ENCODE measurements around the gene ANO10.
"Not testable (repeated sequence)": the region's sequence is repeated elsewhere in the genome, so short reads cannot be mapped to it uniquely, and the experiment has no call there.

Gene ANO10

GRCh38 chr3:43465109-43465508 lies 156.7 kb downstream of the ANO10 start:
- DNase-seq = no peak

- DNase-seq = not testable (repeated sequence)
These were observed 159.2 kb downstream of the ANO10 start for GRCh38 chr3:43462566-43462965.

- DNase-seq = no peak
These were observed 160.5 kb downstream of the ANO10 start for GRCh38 chr3:43461345-43461744.

- not testable (repeated sequence) for DNase-seq
These were observed 164.8 kb downstream of the ANO10 start for GRCh38 chr3:43457038-43457437.

- DNase-seq = no peak
These were observed 166.6 kb downstream of the ANO10 start for GRCh38 chr3:43455233-43455632.

GRCh38 chr3:43453981-43454380 lies 167.8 kb downstream of the ANO10 start:
- no peak for DNase-seq

- DNase-seq = no peak
These were observed 170.0 kb downstream of the ANO10 start for GRCh38 chr3:43451670-43452254.

GRCh38 chr3:43448098-43448497 lies 173.7 kb downstream of the ANO10 start:
- peak in 1 of 5 donors; percentile 26 for DNase-seq

GRCh38 chr3:43445820-43446219 lies 176.0 kb downstream of the ANO10 start:
- DNase-seq = no peak

GRCh38 chr3:43442872-43443395 lies 178.9 kb downstream of the ANO10 start:
- DNase-seq = no peak

- no peak for DNase-seq
These were observed 185.2 kb downstream of the ANO10 start for GRCh38 chr3:43436507-43437140.

- DNase-seq = no peak
These were observed 186.1 kb downstream of the ANO10 start for GRCh38 chr3:43435706-43436105.

GRCh38 chr3:43434431-43434830 lies 187.4 kb downstream of the ANO10 start:
- DNase-seq = no peak

GRCh38 chr3:43432462-43432861 lies 189.3 kb downstream of the ANO10 start:
- no peak for DNase-seq

- no peak for DNase-seq
These were observed 195.4 kb downstream of the ANO10 start for GRCh38 chr3:43426388-43426787.

- DNase-seq = no peak
These were observed 196.0 kb downstream of the ANO10 start for GRCh38 chr3:43425829-43426228.

GRCh38 chr3:43423639-43424038 lies 198.2 kb downstream of the ANO10 start:
- no peak for DNase-seq

- DNase-seq = no peak
These were observed 198.7 kb downstream of the ANO10 start for GRCh38 chr3:43423142-43423541.

GRCh38 chr3:43418601-43419272 lies 203.1 kb downstream of the ANO10 start:
- DNase-seq = no peak

GRCh38 chr3:43417133-43417532 lies 204.7 kb downstream of the ANO10 start:
- no peak for DNase-seq

GRCh38 chr3:43415088-43415487 lies 206.7 kb downstream of the ANO10 start:
- DNase-seq = no peak

GRCh38 chr3:43413676-43414368 lies 208.0 kb downstream of the ANO10 start:
- DNase-seq = no peak

GRCh38 chr3:43411429-43411828 lies 210.4 kb downstream of the ANO10 start:
- DNase-seq = no peak
